Endothelial cell of coronary artery (primary cell): ENCODE measurements around the gene FAM229B. TPM values are rescaled to one million over a fixed set of nuclear protein-coding genes. Genes with fewer than 3 reads are reported as not detected.

ENCODE experiments used
- total RNA-seq: library from RNA; depleted of rRNA; stranded (reverse); fragments of >200 nt; gene quantifications from 2 replicates; pipeline ENCODE4 v1.2.3, GENCODE V29; 2014

FAM229B gene, protein sequence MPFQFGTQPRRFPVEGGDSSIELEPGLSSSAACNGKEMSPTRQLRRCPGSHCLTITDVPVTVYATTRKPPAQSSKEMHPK
- 11.3 and 18.1 TPM in 2 replicates for total RNA-seq

DNA sequence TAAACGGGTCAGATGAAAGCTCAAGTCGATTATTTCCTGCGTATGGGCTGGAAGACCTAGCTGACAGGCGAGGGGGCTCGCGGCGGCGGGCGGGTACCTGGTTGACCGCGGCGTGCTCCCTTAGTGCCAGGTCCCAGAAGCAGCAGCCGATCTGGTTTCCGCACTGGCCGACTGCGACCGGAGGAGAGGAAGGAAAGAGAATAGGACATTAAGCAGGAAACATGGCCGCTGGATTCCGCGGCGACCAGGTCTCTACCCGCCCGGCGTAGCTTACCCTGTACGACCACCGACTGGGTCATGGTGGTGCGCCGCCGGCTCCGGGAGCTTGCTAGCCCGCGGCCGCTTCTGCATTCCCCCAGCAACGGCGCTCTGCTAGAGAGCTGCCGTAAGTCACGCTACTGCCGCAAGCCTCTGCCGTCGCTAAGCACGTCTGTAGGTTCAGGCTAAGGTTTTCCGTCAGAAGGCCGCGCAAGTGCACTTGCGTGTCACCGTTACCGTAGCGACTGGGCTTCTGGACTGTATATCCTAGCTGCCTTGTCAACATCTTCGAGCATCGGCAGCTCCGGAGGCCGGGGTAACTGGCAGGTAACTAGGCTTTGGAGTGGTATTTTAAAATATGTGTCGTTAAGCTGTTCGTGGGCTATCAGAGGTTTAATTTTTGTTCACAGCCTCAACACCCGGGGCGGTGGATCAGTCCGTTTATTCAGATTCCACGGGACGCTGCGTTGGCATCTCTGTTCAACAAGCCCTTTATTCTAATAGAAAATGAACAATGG is at the start of gene FAM229B, which contains the start of gene TUBE1:
Gene FAM229B, plus strand, starts transcription at position 456 of the 776 bp plus-strand sequence. CDS start 11,693 bp downstream, outside the sequence.
Gene TUBE1, minus strand, starts transcription at position 347 of the 776 bp plus-strand sequence. Its CDS starts 48 bp downstream, at position 299.

DNA sequence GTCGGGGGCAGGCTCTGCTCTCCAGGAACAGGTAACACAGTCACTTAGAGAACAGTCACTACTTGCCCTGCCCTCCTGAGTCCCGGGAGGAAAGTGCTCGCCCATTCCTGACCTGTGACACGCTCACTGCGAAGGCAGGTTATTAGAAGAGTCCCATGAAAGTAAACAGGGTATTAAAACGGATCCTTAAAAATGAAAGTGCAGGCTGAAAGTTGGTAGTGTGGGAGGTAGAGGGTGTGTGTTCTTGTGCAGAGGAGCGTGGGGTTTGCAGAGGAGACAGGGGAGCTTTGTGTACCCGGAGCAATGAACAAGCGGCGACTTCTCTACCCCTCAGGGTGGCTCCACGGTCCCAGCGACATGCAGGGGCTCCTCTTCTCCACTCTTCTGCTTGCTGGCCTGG is 33.4 kb upstream of the FAM229B start, which contains the start of gene CCN6:
Gene CCN6, plus strand, starts transcription at position 104 of the 400 bp plus-strand sequence. Its CDS starts 254 bp downstream, at position 358.

Other genes starting within 250 kb of the FAM229B start
- 125 and 127 TPM in 2 replicates for gene FYN, start 214.1 kb upstream of the FAM229B start, total RNA-seq
- not detected in 2 replicates for gene CCN6, start 33.5 kb upstream of the FAM229B start, total RNA-seq
- 11.0 and 20.1 TPM in 2 replicates for gene TUBE1, start 109 bp upstream of the FAM229B start, total RNA-seq
- 491 and 644 TPM in 2 replicates for gene LAMA4, start 167.0 kb downstream of the FAM229B start, total RNA-seq